IPS DF 19.7 (cell line): ENCODE results near the gene PDGFRB.

Source experiments
- DNase-seq: peaks from one replicate; pipeline ENCODE4 v3.0.0-alpha.2; 2013; ENCODE audit warnings: low read depth, low spot score

Gene PDGFRB

DNA sequence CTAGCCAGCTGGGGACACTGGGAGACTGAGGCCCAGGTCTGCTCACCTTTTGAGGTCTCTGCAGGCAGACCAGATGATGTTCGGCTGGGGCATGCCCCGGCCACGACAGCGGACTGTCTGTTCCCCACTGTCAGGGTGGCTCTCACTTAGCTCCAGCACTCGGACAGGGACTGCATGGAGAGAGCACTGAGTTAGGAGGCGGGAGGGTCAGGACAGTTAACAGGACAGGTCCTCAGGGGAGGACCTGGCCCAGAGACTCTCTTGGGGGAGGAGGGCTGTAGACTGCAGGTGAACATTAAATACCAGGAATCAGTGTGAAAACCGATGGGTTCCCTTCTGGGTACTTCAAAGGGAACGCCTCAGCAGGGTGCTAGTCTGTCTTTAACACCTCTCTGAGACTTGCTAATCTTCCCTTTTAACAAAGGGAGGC, 25.1 kb downstream of the PDGFRB start:
- DNase-seq: no peak

DNA sequence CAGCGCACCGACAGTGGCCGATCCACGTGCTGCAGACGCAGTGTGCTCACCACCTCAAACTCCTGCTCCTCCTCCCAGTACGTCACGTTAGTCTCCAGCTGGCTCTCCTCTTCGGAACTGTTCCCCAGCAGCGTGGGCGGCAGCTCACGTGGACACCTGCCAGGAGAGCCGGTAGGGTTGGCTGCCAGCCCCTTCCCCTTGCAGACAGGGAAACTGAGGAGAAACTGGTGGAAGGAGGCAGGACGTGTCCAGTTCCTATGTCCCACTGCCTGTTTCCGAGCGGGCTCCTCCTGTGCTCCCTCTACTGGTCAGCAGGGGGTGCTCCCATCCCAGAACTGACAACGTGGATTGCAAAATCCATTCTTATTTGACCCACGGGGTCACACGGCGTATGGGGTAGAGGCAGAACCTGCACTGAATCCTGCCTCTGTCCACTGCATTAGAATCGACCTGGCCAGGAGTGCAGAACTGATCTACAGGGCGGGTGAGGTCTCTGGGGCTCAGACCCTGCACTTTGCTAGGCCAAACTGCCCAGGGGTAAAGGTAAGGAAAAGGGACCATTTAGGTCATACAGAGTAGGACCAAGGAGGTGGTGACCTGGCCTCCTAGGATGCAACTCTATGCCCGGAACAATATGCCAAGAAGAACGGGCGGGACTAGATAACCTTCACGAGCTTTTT, 25.7 kb downstream of the PDGFRB start:
- DNase-seq: no peak

DNA sequence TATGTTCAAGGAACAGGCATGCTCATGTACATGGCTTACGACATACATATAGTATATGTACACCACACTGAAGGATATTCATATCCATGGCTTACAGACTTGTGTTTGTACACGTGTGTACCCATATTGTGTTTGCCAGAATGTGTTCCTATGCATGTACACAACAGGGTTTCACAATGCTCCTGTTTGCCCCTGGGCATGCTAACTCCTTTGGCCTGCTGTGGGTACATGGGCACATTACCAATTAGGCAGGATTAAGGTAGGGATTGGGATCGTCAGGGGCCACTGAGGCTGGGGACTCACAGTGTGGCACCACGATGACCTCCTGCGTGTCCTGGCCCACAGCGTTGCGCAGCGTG, 26.2 kb downstream of the PDGFRB start:
- no peak for DNase-seq

DNA sequence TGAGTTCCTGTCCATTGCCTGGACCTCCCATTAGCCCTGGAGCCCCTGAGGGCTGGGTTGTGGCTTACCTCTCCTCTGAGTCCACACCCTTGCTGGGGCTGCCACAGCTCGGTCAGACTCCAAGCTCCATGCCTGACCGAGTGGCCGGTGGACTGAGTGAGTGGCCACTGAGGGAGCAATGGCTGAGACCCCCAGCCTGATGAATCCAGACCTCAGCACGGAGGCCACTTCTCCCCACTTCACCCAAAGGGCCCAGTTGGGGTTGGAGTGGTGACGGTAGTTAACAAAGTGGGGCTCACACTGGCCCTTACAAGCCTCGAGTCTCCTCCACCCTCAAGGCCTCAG, 28.8 kb downstream of the PDGFRB start:
- no peak for DNase-seq

DNA sequence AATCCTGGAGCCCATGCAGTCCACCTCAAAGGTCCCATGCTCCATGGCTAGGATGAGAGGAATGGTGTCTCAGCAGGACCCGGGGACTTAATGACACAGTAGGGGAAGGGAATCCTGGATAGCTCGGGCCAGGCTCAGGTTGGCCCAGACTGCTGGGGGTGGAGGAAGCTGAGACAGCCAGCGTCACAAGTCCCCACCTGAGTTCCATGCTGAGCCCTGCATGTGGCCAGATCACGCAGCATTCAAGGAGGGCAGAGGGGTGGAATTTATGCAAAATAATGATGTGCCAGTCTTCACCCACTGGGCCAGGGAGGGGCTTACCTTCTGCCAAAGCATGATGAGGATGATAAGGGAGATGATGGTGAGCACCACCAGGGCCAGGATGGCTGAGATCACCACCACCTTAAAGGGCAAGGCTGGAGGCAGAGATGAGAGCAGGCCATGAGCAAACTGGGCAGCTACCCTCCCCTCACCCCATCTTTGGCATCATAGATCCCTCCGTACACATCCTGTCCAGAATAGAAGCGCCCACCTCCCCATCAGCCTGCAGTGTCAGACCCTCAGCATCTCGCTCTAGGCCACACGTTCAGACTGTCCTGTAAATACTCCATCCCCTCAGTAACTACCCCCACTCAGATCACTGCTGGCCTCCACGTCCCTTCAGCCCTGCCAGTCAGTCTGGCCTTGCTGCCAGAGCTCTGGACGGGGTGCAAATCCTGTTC, 29.3 kb downstream of the PDGFRB start:
- DNase-seq: no peak

DNA sequence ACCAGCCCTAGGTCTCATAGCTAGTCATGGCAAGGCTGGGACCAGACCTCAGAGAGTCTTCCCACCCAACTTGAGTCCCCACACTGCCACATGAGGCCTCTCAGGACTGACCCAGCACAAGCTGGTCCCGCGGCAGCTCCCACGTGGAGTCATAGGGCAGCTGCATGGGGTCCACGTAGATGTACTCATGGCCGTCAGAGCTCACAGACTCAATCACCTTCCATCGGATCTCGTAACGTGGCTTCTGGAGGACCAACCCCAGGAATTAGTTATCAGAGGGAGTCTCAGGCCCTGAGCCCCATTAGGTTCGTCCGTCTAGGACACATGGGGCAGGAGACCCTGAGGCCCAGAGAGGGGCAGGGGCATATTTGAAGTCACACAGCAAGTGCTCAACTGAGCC, 30.3 kb downstream of the PDGFRB start:
- no peak for DNase-seq

DNA sequence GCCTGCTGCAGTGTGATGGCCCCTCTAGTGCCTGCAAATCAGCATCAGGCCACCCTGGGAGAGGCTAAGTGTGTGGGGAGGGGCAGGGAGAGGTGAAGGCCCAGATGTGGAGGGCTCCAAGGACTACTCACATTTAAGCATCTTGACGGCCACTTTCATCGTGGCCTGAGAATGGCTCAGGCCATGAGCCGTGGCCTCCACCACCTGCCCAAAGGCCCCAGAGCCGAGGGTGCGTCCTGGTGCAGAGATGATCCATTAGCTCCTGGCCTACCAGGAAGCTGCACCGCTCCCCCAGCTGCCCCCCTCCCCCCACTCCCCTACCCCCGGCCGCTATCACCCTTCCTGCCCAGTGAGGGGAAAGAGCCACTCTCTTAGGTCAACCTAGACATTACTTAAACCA, 31.0 kb downstream of the PDGFRB start:
- DNase-seq: no peak

DNA sequence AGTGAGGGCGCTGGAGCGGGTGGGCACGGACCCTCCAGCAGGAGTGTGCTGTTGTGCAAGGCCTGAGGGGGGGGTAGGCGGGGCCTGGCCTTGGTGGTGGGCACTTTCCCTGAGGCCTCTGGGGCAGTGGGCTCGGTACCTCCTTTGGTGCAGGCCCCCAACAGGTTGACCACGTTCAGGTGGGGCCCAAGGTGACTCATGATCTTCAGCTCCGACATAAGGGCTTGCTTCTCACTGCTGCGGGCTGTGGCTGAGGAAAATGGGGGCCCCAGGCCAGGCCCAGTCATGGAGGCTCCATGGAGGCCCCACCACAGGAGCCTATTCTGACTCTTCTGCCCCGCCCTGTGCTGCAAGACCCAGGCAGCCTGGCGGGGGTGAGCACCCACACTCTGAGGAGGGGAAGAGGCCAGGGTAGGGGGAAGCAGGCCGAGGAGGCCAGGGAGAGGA, 31.5 kb downstream of the PDGFRB start:
- DNase-seq: no peak

DNA sequence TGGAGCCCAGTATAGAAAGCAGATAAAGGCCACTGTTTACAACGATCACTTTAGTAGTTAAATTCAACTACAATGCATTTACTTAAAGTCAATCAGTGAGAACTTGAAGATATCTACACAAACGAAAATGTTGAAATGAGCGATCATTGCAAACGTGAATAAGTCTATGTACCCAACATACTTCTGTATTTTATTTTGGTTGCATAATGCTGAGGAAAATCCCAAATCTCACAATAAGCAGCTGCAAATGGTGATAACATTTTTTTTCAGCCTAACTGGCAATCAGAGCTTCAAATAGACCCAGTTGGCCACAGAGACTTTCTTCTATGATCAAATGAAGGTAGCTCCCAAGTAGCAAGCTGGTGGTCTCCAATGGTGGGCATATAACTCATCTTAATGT, 32.1 kb downstream of the PDGFRB start:
- no peak for DNase-seq

DNA sequence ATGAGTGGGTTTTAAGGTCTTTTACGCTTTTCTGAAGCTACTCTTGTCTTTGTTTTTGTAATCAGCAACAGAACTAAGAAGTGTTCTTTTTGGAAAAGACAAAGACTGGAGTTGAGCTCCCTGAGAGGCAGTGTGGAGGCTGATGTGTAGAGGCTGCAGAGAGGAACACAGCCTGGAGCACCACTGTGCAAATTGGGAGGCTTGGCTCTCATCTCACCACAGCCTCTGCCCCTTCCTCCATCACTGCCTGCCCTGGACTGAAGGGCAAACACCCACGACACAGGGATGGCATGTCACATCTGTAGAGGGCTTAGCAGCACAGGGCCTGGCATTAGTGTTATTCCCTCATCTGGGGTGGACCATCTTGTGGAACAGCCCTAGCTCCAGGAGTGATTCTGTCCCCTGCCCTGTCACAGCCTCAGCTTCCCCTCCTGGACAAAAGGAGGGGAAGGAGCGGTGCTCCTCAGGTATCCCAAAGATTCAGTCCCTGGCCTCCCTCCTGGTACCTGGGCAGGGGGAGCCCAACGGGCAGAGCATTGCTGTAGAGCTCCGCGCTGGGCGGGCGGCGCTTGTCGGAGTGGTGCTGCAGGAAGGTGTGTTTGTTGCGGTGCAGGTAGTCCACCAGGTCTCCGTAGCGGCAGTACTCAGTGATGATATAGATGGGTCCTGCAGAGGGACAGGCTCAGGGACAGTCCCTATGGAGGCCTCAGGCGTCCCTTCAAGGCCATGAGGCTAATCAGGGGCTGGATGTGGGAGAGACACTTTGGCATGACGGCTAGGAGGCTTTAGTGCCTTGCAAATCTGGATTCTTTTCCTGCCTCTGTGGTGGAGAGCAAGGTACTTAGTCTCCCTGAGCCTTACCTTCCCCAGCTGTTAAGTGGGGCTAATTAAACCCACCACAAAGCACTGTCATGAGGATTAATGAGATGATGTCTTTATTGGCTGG, 32.8 kb downstream of the PDGFRB start:
- no peak for DNase-seq

DNA sequence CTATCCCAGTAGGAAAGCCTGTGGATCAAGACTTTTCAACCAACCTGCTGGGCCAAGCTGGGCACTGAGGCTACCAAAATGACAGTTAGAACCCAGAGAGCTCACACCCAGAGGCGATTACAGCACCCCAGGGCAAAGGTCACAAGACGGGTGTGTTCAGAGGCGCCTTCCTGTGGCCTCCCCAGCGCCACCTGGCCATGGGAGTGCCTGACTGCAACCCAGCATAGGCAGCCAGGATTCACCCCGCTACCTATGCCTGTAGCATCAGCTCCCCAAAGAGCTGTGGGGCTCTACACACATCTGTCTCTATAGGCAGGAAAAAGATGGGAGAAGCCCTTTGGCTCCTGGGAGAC, 33.5 kb downstream of the PDGFRB start:
- no peak for DNase-seq

DNA sequence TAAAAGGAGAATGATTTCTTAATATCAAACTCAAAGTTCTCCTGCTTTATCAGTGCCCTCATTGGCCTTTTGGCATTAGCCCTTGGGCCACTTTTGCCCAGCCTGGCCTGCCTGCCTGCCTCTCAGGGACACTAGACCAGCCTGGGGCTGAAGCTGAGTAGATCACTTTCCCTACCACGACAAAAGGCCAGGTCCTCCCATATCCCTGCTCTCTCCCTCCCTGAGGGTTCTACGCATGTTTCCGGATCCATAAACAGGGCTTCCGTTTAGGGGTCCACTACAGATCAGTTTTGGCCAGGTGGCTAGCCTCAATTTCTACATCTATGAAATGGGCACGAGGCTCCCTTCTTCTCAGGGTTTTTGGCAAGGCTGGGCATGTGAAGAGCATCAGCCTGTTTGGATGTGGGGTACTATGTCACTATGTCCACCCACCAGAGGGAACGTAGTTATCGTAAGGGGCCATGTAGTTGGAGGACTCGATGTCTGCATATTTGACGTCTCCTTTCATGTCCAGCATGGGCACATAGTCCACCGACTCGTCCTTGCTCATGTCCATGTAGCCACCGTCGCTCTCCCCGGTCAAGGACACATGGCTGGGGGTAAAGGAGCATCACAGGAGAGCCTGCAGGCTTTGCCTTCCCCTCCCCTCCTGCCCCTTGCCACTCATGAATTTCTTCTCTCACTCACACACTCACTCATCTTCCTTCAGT, 34.0 kb downstream of the PDGFRB start:
- DNase-seq: no peak

DNA sequence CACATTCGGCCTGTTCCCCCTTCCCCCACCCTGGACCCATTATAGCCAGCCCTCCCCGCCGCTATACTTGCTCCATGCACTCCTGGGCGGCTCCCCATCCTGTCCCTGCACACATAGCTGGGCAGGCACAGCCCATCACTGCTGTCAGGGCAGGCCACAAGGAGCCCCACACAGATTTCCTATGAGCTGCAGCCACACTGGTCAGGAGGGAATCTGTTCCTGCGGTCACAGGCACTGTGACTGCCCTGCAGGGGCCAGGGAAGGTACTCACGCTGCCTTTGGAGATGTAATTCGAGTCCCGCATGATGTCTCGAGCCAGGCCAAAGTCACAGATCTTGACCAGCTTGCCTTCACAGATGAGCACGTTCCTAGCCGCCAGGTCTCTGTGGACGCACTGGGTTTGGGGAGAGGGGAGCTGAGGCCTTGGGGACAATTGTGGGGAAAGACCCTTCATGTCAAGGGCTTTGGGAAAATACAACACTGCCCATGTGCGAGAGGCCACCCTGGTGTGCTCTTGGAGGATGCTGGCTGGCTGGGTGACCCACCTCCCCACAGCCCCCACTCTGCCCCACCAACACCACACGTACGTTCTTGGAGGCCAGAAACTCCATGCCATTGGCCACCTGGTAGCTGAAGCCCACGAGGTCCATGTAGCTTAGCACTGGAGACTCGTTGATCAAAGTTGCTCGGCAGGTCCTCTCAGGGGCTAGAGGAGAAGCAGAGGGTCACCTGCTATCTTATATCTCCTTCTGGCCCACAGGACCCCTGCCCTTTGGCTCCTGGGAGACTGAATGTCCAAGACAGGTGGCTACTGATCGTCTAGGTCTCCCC, 34.8 kb downstream of the PDGFRB start:
- DNase-seq: no peak

DNA sequence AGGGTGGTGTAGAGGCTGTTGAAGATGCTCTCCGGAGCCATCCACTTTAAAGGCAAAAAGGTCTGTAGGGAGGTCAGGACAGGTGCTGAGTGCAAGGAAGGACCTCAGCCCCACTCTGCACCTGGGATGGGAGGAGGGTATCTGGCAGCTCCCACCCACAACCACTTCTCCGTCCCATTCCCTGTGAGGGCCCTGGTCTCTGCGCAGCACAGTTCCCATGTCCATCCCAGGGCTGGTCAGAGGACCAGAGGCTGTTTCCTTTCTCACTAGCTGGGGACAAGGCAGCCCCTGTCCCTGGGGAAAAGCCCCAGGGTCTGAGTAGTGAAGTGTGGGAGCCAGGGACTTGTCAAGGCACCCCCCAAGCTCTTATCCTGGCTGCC, 35.6 kb downstream of the PDGFRB start:
- DNase-seq: no peak

DNA sequence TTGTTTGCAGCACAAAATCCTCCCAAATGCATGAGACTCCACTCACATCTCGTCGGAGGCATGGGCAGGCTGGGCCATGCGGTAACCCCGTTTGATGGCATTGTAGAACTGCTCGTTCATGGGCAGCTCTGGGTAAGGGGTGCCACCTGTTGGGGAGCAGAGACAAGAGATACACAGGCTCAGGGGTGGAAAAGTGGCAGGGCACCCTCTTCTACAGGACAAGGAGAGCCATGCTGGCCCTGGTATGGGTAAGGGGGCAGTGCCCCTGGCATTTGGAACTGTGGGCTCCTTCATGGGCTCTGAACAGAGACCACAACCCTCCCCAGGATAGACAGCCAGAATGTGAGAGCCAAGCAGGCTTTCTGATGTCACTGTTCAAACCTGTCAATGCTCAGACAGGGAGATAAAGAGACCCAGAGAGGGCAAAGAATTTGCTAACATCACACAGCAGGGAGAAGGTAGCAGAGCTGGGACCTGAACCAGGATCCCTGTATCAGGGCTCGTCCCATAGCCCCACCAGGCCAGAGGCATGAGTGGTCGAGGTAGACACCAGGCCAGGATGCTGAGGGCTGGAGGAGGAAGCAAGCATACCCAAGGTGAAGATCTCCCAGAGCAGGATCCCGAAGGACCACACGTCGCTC, 36.1 kb downstream of the PDGFRB start:
- DNase-seq: no peak

DNA sequence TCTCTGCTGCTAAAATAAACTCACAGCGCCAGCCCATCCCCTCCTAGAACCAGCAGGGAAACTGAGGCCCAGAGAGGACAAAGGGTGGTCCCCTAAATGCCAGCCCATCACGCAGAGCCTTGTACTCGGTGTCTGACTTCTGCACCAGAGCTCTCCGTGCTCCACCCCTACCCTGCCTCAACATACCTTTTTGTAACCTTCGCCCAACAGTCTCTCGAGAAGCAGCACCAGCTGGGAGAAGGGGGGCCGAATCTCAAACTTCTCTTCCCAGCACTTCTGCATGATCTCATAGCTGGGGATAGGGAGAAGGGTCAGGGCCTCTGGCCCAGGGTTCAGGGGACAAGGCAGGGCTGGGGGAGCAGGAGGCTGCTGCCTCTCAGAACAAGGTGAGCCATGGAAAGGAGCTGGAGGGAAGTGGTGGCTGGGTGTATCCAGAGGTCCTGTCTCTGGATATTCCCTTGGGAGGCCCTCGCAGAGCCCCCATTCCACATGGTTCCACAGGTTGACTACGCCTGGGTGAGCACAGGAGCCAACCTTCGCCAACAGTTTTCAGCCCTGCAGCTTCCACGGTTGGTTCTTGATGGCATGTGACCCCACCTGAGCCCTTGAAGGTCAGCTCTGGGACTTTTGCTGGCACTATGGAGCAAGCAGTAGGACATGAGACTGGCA, 37.0 kb downstream of the PDGFRB start:
- no peak for DNase-seq

DNA sequence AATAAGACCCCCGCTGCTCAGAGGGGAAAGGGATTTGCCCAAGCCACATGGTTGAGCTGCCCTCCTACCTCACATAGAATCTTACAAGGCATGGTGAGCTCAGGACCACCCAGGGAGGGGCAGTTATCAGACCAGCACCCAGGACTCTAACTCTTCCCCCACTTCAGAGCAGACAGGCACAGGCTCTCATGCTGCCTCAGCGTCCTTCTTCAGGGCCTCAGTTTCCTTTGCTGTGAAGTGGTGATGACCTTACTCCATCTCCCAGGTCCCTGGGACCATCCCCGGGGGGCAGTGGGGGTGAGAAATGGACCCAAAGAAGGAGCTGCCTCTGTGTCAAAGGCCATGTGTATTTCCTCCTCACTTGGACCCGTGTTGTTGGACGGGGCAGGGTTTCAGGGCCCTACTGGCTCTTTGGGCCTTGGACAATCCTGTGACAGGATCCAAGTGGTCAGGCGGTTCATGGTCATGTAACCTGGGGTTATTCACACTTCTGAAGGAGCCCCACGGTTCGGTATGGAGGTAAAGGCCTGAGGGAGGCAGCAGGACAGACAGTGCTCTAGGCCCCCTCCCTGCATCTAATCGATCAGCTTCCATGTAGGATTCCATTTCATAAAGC, 37.6 kb downstream of the PDGFRB start:
- no peak for DNase-seq

DNA sequence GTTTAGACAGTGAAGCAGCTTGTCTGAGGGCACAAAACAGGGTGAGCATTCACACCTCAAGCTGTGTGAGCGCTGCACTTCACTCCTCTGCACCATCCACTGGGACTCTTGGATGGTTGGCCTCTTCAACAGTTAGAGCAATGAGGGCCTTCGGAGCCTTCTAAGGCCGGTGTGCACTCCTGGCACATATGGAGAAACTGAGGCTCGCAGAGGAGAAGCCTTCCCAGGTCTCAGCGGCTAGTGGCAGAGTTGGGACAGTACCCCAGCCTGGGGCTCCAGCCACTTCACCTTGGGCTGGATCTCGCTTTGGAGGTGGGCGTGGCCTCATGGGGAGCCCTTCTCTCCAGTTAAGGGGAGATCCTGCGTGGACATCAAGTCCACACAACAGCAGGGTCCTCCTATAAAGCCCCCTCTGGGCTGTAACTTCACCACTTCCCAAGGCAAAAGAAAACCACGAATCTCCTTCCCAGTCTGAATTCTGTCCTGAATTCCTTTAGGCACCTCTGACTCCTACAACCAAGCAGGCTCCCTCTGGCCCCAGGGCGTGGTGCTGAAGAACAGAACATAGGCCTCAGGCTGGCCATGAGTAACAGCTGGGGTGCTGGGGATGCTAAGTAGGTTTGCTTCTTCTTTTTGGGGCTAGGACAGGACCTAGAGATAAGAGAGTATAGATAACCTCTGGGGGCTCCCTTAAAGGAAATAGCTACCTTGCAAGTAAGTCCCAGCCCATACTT, 38.8 kb downstream of the PDGFRB start:
- no peak for DNase-seq
